H1 (cell line): ENCODE data around the gene PFDN1. TPM values are rescaled to one million over a fixed set of nuclear protein-coding genes. Genes with fewer than 3 reads are reported as not detected.

Experiments
- RAD21 ChIP-seq, 2 experiments: IDR thresholded peaks in 1 of 2; conservative IDR thresholded peaks in 1 of 2; 2 replicates each; pipeline ENCODE4 v1.6.1; 2011; ENCODE audit warnings: low read depth in 2 of 2, low read length in 2 of 2, improper control_type of control experiment in 1 of 2, inconsistent platforms in 1 of 2, mild to moderate bottlenecking in 1 of 2, moderate library complexity in 1 of 2
- SRF ChIP-seq: IDR thresholded peaks from 2 replicates; pipeline ENCODE4 v1.6.1; 2011; ENCODE audit warnings: mild to moderate bottlenecking, low read depth, low read length, moderate library complexity
- SUZ12 ChIP-seq: fragments of 200-600 bp; sonication (generic); IDR thresholded peaks from 2 replicates; pipeline ENCODE4 v1.6.1; 2012; ENCODE audit warnings: mild to moderate bottlenecking, inconsistent platforms, low read length, moderate library complexity, mixed read lengths
- polyA plus RNA-seq, 7 experiments: library from polyadenylated mRNA; depleted of rRNA in 3 of 7; stranded (reverse) in 5 of 7; unstranded in 2 of 7; fragments of >200 nt in 5 of 7; fragments of 200-250 nt in 2 of 7; gene quantifications; 1 replicate in 5 of 7; 2 replicates in 1 of 7; 4 replicates in 1 of 7; pipeline versions ENCODE4 v1.2.1 to v1.2.3, GENCODE V29; 2011 to 2013; ENCODE audit warnings: missing spikeins in 2 of 7, mixed read lengths in 2 of 7
- total RNA-seq: library from RNA; stranded (reverse); fragmentation: NEBNext Ultra II Directional; extraction: Animal tissue kit (Norgen Biotek cat#: 25700); gene quantifications from 2 replicates; pipeline ENCODE4 v1.2.1, GENCODE V29; 2021
- TF ChIP-seq, protein P1 (sequence below): IDR thresholded peaks from 2 replicates; pipeline ENCODE4 v1.6.1; 2011; ENCODE audit warnings: low read length, improper control_type of control experiment

The PFDN1 gene
- total and polyA plus RNA-seq, 2 of the 8 experiments (the other 6 are each of a cell fraction or from before 2014, with no cell fraction given), result 53.0 to 89.6 TPM

DNA sequence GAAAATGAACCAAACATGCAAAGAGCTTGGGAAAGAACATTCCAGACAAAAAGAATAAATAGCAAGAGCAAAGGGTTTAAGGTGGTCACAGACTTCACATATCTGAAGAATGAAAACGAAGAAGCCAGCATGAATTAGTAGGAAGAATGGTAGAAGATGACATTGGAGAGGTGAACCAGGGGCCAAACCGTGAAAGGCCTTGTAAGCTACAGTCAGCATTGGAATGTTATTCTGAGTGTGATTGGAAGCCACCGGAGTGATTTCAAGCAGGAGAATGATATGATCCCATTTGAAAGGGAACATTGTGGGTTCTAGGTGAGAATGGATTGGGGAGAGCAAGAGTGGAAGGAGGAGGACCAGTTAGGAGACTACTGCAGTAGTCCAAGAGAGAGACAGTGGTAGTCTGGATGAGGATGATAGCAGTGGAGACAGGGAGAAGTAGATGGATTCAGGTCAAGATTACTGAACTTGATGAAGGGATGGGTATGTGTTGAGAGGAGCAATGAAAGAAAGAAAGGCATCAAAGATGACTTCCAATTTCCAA is 6.9 kb upstream of the PFDN1 start (continued):
- TF ChIP-seq SRF (no peak), SUZ12 (no peak), RAD21 (IDR thresholded peaks at IDR 0.05 in 1 of 2, conservative IDR thresholded peaks at IDR 0.05 in 1 of 2; ENCODE audit: low read depth in 2 of 2, low read length in 2 of 2) (no peak)
- TF ChIP-seq, protein P1, sequence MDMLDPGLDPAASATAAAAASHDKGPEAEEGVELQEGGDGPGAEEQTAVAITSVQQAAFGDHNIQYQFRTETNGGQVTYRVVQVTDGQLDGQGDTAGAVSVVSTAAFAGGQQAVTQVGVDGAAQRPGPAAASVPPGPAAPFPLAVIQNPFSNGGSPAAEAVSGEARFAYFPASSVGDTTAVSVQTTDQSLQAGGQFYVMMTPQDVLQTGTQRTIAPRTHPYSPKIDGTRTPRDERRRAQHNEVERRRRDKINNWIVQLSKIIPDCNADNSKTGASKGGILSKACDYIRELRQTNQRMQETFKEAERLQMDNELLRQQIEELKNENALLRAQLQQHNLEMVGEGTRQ, result no peak
